ENCODE data around the gene DCUN1D5. TPM values are rescaled to one million over a fixed set of nuclear protein-coding genes. Genes with fewer than 3 reads are reported as not detected.

DCUN1D5 gene
- 10 to 100 TPM; 10.5 to 24.9 (median 19.6) TPM for polyA plus RNA-seq
- long read RNA-seq, donor 1, transcript DCUN1D5-201 (8 exons, 1,337 nt): major isoform, 18 of 19 reads
- long read RNA-seq, donor 1, partial matches to known transcripts: 0 of 19 reads
- long read RNA-seq, donor 1, other reads (novel, unspliced or antisense): 0 of 19 reads
- long read RNA-seq, donor 2, partial matches to known transcripts: 0 of 2 reads
- long read RNA-seq, donor 2, other reads (novel, unspliced or antisense): 0 of 2 reads
- long read RNA-seq, donor 3, transcript DCUN1D5-201 (8 exons, 1,337 nt): major isoform, 11 of 11 reads
- long read RNA-seq, donor 3, partial matches to known transcripts: 0 of 11 reads
- long read RNA-seq, donor 3, other reads (novel, unspliced or antisense): 0 of 11 reads
- long read RNA-seq, donor 4: 0 reads
- long read RNA-seq, donor 5, partial matches to known transcripts: 0 of 1 reads
- long read RNA-seq, donor 5, other reads (novel, unspliced or antisense): 0 of 1 reads
- long read RNA-seq, donor 6, partial matches to known transcripts: 0 of 2 reads
- long read RNA-seq, donor 6, other reads (novel, unspliced or antisense): 0 of 2 reads
- long read RNA-seq, donor 7: 0 reads
- long read RNA-seq, donor 8, partial matches to known transcripts: 0 of 2 reads
- long read RNA-seq, donor 8, other reads (novel, unspliced or antisense): 0 of 2 reads
- long read RNA-seq, donor 9: 0 reads
- long read RNA-seq, donor 10, transcript DCUN1D5-201 (8 exons, 1,337 nt): major isoform, 10 of 10 reads
- long read RNA-seq, donor 10, partial matches to known transcripts: 0 of 10 reads
- long read RNA-seq, donor 10, other reads (novel, unspliced or antisense): 0 of 10 reads

DNA sequence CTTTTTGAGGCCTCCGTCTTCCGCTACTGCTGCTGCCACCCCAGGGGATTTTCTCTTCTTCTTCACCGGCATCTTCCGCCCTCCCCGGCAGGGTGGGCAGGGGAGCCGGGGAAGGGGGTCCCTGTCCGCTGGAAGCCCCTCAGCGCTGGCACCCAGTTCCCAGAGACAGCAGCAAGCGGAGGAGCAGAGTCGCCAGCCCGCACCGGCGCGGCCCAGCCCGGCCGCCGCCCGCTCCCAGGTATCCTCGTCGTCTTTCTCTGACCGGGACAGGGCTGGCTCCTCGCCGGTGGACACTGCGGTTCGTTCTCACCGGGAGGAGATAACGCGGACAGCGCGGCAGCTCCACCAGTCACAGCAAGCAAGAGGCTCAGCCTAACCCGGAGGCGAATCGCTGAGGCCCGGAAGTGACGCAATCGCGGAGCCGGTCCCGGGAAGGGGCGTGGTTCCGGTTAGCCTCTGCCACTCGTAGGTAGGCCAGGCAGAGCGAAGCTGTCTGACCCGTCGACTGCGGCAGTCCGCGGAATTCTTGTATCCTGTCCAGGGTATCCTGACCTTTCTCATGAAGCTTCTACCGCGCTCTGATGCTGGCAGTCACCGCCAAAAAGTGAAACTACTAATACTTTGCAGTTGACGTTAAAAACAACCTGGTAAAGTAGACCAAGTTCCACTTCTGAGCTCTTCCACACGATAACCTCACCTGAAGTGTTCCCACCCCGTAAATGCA, at the start of gene DCUN1D5:
Gene DCUN1D5 (minus strand): TSS at position 360 of the 724 bp plus-strand sequence. CDS start 288 bp downstream, at position 72.
- peaks cover 0 to 6% (median 0%) of the 10 kb centered on the region in 3 donors for H3K36me3 ChIP-seq (ENCODE audit: control insufficient read depth in 3 of 3, insufficient read depth in 2 of 3, low read depth in 1 of 3, low read length in 3 of 3)
- DNase-seq (peak; percentile 96 to 98), FAIRE-seq (no peak)
- peaks cover 0 to 7% (median 6%) of the 10 kb centered on the region in 3 donors for H3K4me1 ChIP-seq (ENCODE audit: control insufficient read depth in 3 of 3, insufficient read depth in 2 of 3, low read depth in 1 of 3, low read length in 2 of 3)
- peaks cover 0 to 3% (median 0%) of the 10 kb centered on the region in 3 donors for H3K27me3 ChIP-seq (ENCODE audit: control insufficient read depth in 3 of 3, insufficient read depth in 3 of 3, low read length in 3 of 3)
- H3K4me3 ChIP-seq (ENCODE audit: low read depth in 1 of 3, low read length in 3 of 3): peak within 1 kb of the TSS; percentile 81 to 91 (median 82)
- 0 to 1% (median 1%) methylated on average over 53 to 54 of the region's 54 CpGs for WGBS, 3 donors
- H3K27ac ChIP-seq (ENCODE audit: low read depth in 1 of 3, low read length in 2 of 3): peak within 1 kb of the TSS; percentile 81 to 93 (median 91)
- no peaks in the 10 kb centered on the region for H3K9me3 ChIP-seq (ENCODE audit: control insufficient read depth in 2 of 2, insufficient read depth in 1 of 2, low read depth in 1 of 2, low read length in 1 of 2)

DNA sequence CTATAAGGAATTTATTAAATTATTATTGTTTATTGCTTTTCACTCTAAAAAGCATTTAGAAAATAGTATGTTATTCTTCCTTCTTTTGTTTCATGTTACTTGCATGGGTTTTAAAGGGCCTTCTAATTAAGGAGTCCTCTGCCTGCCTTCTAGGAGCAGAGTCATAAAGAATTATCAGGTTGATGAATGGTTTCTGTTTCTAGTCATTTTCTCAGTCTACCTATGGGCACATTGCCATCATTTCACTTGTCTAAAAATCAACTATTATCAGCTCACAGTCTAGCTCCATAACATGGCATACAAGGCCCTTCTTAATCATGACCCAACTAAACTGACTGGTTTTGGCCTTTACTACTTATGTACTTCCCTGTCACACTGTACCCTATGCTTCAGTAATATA, 33.5 kb upstream of the DCUN1D5 start:
- Histone ChIP-seq H3K27ac (ENCODE audit: low read depth in 1 of 3, low read length in 2 of 3) (no peak overlapping the region), H3K9me3 (ENCODE audit: control insufficient read depth in 2 of 2, insufficient read depth in 1 of 2, low read depth in 1 of 2, low read length in 1 of 2) (no peaks in the 10 kb centered on the region), H3K4me1 (ENCODE audit: control insufficient read depth in 3 of 3, insufficient read depth in 2 of 3, low read depth in 1 of 3, low read length in 2 of 3) (no peaks in the 10 kb centered on the region), H3K4me3 (ENCODE audit: low read depth in 1 of 3, low read length in 3 of 3) (no peak overlapping the region), H3K27me3 (ENCODE audit: control insufficient read depth in 3 of 3, insufficient read depth in 3 of 3, low read length in 3 of 3) (no peaks in the 10 kb centered on the region), H3K36me3 (ENCODE audit: control insufficient read depth in 3 of 3, insufficient read depth in 2 of 3, low read depth in 1 of 3, low read length in 3 of 3) (peaks cover 0 to 3% (median 0%) of the 10 kb centered on the region in 3 donors)
- no peak for FAIRE-seq
- DNase-seq: no peak

DNA sequence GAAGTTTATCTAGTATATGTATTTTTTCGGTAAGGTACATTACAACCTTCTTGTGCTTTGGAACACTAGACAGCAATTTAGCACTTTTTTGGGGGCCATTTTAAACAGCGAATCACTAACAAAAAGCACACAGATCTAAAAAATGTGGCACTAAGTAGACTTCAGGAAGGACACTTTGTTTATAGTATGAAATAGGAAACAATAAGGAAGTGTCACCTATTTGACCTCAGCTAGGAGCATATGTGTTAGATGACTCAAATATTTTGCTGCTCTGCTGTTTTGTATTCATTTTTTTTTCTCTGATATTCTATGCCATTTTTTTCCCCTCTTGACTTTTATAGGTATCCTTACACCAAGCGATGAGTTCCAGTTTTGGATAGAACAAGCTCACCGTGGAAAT, 22.9 kb upstream of the DCUN1D5 start:
- DNase-seq: no peak
- no peak overlapping the region for H3K27ac ChIP-seq (ENCODE audit: low read depth in 1 of 3, low read length in 2 of 3)
- WGBS, 3 donors: 89 to 97% (median 96%) methylated on average over 4 of the region's 4 CpGs
- H3K9me3 ChIP-seq (ENCODE audit: control insufficient read depth in 2 of 2, insufficient read depth in 1 of 2, low read depth in 1 of 2, low read length in 1 of 2): no peaks in the 10 kb centered on the region
- no peak for FAIRE-seq
- H3K4me3 ChIP-seq (ENCODE audit: low read depth in 1 of 3, low read length in 3 of 3): no peak overlapping the region
- no peaks in the 10 kb centered on the region for H3K27me3 ChIP-seq (ENCODE audit: control insufficient read depth in 3 of 3, insufficient read depth in 3 of 3, low read length in 3 of 3)
- H3K36me3 ChIP-seq (ENCODE audit: control insufficient read depth in 3 of 3, insufficient read depth in 2 of 3, low read depth in 1 of 3, low read length in 3 of 3): peaks cover 0 to 3% (median 0%) of the 10 kb centered on the region in 3 donors
- H3K4me1 ChIP-seq (ENCODE audit: control insufficient read depth in 3 of 3, insufficient read depth in 2 of 3, low read depth in 1 of 3, low read length in 2 of 3): no peaks in the 10 kb centered on the region

DNA sequence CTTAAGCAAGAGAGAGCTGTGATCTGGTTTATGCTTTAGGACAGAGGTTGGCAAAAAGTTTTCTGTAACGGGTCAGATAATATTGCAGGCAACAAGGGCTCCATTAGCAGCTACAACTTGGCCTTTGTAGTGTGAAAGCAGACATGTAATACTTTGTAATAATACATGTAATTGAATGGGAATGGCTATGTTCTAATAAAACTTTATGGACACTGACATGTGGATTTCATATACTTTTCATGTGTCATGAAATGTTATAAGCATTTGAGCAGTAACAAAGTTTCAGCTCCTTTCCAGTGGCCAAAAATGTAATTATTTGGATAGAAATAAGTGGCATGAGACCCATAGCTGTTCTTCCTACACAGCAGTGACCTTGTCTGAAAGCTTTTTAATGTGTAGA, 20.4 kb upstream of the DCUN1D5 start:
- no peaks in the 10 kb centered on the region for H3K27me3 ChIP-seq (ENCODE audit: control insufficient read depth in 3 of 3, insufficient read depth in 3 of 3, low read length in 3 of 3)
- H3K36me3 ChIP-seq (ENCODE audit: control insufficient read depth in 3 of 3, insufficient read depth in 2 of 3, low read depth in 1 of 3, low read length in 3 of 3): peaks cover 0 to 3% (median 0%) of the 10 kb centered on the region in 3 donors
- H3K9me3 ChIP-seq (ENCODE audit: control insufficient read depth in 2 of 2, insufficient read depth in 1 of 2, low read depth in 1 of 2, low read length in 1 of 2): no peaks in the 10 kb centered on the region
- WGBS, 3 donors: 85 to 91% (median 88%) methylated on average over 1 of the region's 1 CpG
- no peak for FAIRE-seq
- DNase-seq: no peak
- H3K27ac ChIP-seq (ENCODE audit: low read depth in 1 of 3, low read length in 2 of 3): no peak overlapping the region
- no peak overlapping the region for H3K4me3 ChIP-seq (ENCODE audit: low read depth in 1 of 3, low read length in 3 of 3)
- H3K4me1 ChIP-seq (ENCODE audit: control insufficient read depth in 3 of 3, insufficient read depth in 2 of 3, low read depth in 1 of 3, low read length in 2 of 3): no peaks in the 10 kb centered on the region

DNA sequence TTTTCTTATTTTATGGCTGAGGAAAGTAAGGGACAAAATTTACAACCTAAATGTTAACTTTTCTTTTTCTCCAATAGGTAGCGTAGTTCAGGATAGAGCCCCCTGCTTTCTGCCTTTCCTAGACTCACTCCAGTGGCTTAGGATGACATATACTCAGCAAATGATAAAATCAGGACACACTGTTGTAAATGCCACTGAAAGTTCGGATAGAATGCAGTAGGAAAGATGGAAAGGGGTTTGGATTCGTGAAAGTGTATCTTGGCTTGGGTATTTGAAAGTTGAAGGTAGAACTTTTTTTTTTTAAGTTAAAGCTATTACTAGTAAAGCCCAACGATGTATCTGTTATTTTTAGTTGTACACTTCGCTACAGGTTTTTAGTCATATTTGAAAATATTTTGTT, 19.4 kb upstream of the DCUN1D5 start:
- Histone ChIP-seq H3K4me1 (ENCODE audit: control insufficient read depth in 3 of 3, insufficient read depth in 2 of 3, low read depth in 1 of 3, low read length in 2 of 3) (no peaks in the 10 kb centered on the region), H3K9me3 (ENCODE audit: control insufficient read depth in 2 of 2, insufficient read depth in 1 of 2, low read depth in 1 of 2, low read length in 1 of 2) (no peaks in the 10 kb centered on the region), H3K27ac (ENCODE audit: low read depth in 1 of 3, low read length in 2 of 3) (no peak overlapping the region), H3K36me3 (ENCODE audit: control insufficient read depth in 3 of 3, insufficient read depth in 2 of 3, low read depth in 1 of 3, low read length in 3 of 3) (peaks cover 0 to 3% (median 0%) of the 10 kb centered on the region in 3 donors), H3K4me3 (ENCODE audit: low read depth in 1 of 3, low read length in 3 of 3) (no peak overlapping the region), H3K27me3 (ENCODE audit: control insufficient read depth in 3 of 3, insufficient read depth in 3 of 3, low read length in 3 of 3) (no peaks in the 10 kb centered on the region)
- DNase-seq (no peak), FAIRE-seq (no peak)
- 89 to 94% (median 90%) methylated on average over 5 of the region's 5 CpGs for WGBS, 3 donors

DNA sequence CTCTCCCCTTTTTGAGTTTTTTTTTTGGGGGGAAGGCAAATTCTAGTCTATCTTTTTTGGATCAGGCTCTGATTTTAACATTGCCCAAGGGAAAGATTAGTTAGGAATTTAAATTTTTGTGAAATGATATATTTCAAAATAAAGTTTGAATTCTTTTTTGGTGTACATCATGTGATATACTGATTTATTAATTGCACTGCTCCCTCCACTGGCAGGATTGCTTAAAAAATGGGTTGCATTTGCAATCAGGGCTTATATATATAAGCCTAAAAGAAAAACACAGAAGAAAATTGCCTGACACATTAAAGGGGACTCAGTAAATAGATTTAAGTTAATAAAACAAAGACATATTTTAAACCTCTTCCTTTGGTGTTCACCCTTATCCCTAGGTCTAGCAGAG, 18.4 kb upstream of the DCUN1D5 start:
- FAIRE-seq (no peak), DNase-seq (no peak)
- Histone ChIP-seq H3K36me3 (ENCODE audit: control insufficient read depth in 3 of 3, insufficient read depth in 2 of 3, low read depth in 1 of 3, low read length in 3 of 3) (peaks cover 0 to 1% (median 0%) of the 10 kb centered on the region in 3 donors), H3K9me3 (ENCODE audit: control insufficient read depth in 2 of 2, insufficient read depth in 1 of 2, low read depth in 1 of 2, low read length in 1 of 2) (no peaks in the 10 kb centered on the region), H3K4me1 (ENCODE audit: control insufficient read depth in 3 of 3, insufficient read depth in 2 of 3, low read depth in 1 of 3, low read length in 2 of 3) (no peaks in the 10 kb centered on the region), H3K4me3 (ENCODE audit: low read depth in 1 of 3, low read length in 3 of 3) (no peak overlapping the region), H3K27ac (ENCODE audit: low read depth in 1 of 3, low read length in 2 of 3) (no peak overlapping the region), H3K27me3 (ENCODE audit: control insufficient read depth in 3 of 3, insufficient read depth in 3 of 3, low read length in 3 of 3) (no peaks in the 10 kb centered on the region)

DNA sequence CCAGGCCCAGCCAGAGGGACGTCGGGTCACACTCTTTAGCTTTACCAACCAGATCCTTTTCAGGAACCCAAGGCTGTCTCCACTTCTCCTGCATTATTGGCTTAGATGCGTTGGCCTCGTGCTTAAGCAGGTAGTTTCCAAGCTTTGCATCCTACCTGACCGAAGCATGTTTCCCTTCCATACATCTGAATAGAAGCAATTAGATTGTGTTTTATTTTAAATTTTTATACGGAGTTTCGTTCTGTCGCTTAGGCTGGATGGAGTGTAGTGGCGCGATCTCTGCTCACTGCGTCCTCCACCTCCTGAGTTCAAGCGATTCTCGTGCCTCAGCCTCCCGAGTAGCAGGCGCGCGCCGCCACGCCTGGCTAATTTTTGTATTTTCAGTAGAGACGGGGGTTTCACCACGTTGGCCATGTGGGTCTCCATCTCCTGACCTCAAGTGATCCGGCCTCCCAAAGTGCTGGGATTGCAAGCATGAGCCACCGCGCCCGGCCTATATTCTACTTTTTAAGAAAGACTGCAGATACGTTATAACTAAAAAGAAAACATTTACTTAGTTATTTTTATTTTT, 17.9 kb upstream of the DCUN1D5 start:
- H3K4me3 ChIP-seq (ENCODE audit: low read depth in 1 of 3, low read length in 3 of 3): peak overlapping the region; percentile 48 to 70 (median 53)
- no peaks in the 10 kb centered on the region for H3K4me1 ChIP-seq (ENCODE audit: control insufficient read depth in 3 of 3, insufficient read depth in 2 of 3, low read depth in 1 of 3, low read length in 2 of 3)
- DNase-seq (no peak), FAIRE-seq (no peak)
- H3K36me3 ChIP-seq (ENCODE audit: control insufficient read depth in 3 of 3, insufficient read depth in 2 of 3, low read depth in 1 of 3, low read length in 3 of 3): no peaks in the 10 kb centered on the region
- H3K9me3 ChIP-seq (ENCODE audit: control insufficient read depth in 2 of 2, insufficient read depth in 1 of 2, low read depth in 1 of 2, low read length in 1 of 2): no peaks in the 10 kb centered on the region
- 24 to 41% (median 34%) methylated on average over 26 of the region's 26 CpGs for WGBS, 3 donors
- H3K27ac ChIP-seq (ENCODE audit: low read depth in 1 of 3, low read length in 2 of 3): peak overlapping the region in 2 of 3 donors; percentile 56 to 75
- no peaks in the 10 kb centered on the region for H3K27me3 ChIP-seq (ENCODE audit: control insufficient read depth in 3 of 3, insufficient read depth in 3 of 3, low read length in 3 of 3)

Data from small intestine (tissue), 16 donors.